Esophagus mucosa (tissue), 1 donor: ENCODE data around the gene MRPL44. TPM values are rescaled to one million over a fixed set of nuclear protein-coding genes. Genes with fewer than 3 reads are reported as not detected.

Source experiments
- ATAC-seq: fragments of 200-7000 bp; cut with Tn5 transposase; one replicate; pipeline ENCODE4 v1.9.1; 2020
- total RNA-seq: library from RNA; stranded (reverse); gene quantifications from one replicate; pipeline ENCODE4 v1.2.4, GENCODE V29; 2023
- donor health status: DM: yes; HTN: yes; CAD: no.

The MRPL44 gene
- 18.4 TPM for total RNA-seq

- peak; percentile 100 for ATAC-seq
Observed at GRCh38 chr2:223957092-223957851, at the start of gene MRPL44. Gene MRPL44 (plus strand): TSS chr2:223957463. CDS start chr2:223957473, 10 bp downstream.

- ATAC-seq = no peak
Observed at GRCh38 chr2:223908304-223908998, 48.8 kb upstream of the MRPL44 start.

GRCh38 chr2:223909001-223909741, 48.1 kb upstream of the MRPL44 start:
- no peak for ATAC-seq

GRCh38 chr2:223914324-223914723, 42.9 kb upstream of the MRPL44 start:
- ATAC-seq = no peak

- ATAC-seq = no peak
Observed at GRCh38 chr2:223915071-223915470, 42.2 kb upstream of the MRPL44 start.

- ATAC-seq = no peak
Observed at GRCh38 chr2:223916181-223916920, 40.9 kb upstream of the MRPL44 start.

- no peak for ATAC-seq
Observed at GRCh38 chr2:223918671-223919134, 38.6 kb upstream of the MRPL44 start.

GRCh38 chr2:223920109-223920508, 37.2 kb upstream of the MRPL44 start:
- ATAC-seq = no peak

GRCh38 chr2:223921204-223921603, 36.1 kb upstream of the MRPL44 start:
- peak; percentile 32 for ATAC-seq

GRCh38 chr2:223922308-223922707, 35.0 kb upstream of the MRPL44 start:
- ATAC-seq = no peak

GRCh38 chr2:223923976-223924375, 33.3 kb upstream of the MRPL44 start:
- no peak for ATAC-seq

GRCh38 chr2:223925106-223925505, 32.2 kb upstream of the MRPL44 start:
- ATAC-seq = no peak

- no peak for ATAC-seq
Observed at GRCh38 chr2:223928113-223929006, 28.9 kb upstream of the MRPL44 start.

GRCh38 chr2:223929571-223930102, 27.6 kb upstream of the MRPL44 start:
- ATAC-seq = no peak

GRCh38 chr2:223930103-223930976, 26.9 kb upstream of the MRPL44 start:
- peak; percentile 32 for ATAC-seq

GRCh38 chr2:223932816-223933800, 24.2 kb upstream of the MRPL44 start:
- no peak for ATAC-seq

- ATAC-seq = no peak
Observed at GRCh38 chr2:223934870-223935269, 22.4 kb upstream of the MRPL44 start.

- ATAC-seq = no peak
Observed at GRCh38 chr2:223935459-223936125, 21.7 kb upstream of the MRPL44 start.
